Superior temporal gyrus (tissue), 1 donor: ENCODE results near the gene MRPS23.
A peak's percentile ranks its signal among the peaks of the same experiment; 100 is the strongest.

ENCODE experiments used
- DNase-seq: peaks from one replicate; pipeline ENCODE4 v3.0.0-alpha.2; 2016; ENCODE audit errors: extremely low spot score

Gene MRPS23

DNA sequence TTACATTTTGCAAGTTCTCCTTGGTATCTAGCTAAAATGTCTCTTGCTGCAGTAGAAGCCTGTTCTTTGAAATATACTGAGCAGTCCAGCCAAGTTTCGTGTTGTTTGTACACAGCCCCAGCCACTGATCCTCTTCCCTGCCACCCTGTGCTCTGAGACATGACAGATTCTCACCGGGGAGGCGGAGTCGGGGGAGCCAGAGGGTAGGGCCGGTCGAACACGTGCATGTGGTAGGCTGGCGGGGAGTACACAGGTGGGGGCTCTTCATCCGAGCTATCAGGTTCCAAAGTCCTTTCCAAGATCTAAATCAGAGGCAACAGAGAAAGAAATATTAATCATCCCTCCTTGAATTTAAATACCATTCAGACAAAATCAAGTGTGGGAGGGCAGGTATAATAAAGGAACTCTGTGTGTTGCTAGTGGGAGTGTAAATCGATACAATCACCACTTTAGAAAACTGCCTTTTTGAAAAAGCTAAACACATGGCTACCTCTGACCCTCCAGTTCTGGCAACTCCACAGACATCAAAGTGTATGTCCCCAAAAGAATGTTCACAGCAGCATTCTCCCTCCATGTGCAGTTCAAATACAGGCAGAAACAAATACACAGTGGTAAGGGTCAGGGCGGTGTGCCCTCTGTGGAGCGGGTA is 29.7 kb upstream of the MRPS23 start:
- no peak for DNase-seq

GRCh38 chr17:57877803-57878377 is 28.0 kb upstream of the MRPS23 start:
- no peak for DNase-seq

DNA sequence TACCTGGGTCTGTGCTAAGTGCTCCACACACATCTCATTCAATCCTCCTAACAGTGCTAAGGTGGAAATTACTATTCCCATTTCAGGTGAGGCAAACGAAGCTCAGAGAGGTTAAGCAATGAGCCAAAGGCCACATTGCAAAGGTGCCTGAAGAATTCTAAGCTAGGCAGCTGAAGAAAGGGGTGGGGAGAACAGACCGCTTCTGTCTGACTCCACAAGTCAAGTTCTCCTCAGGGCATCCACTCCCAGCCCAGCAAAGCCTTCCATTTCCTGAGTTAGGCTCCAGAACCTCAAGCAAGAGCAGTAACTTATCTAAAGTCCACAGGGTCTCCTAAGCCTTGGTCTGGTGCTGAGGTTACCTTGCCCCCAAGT is 27.0 kb upstream of the MRPS23 start:
- no peak for DNase-seq

- no peak for DNase-seq
Observed at GRCh38 chr17:57876023-57876865, 26.4 kb upstream of the MRPS23 start.

DNA sequence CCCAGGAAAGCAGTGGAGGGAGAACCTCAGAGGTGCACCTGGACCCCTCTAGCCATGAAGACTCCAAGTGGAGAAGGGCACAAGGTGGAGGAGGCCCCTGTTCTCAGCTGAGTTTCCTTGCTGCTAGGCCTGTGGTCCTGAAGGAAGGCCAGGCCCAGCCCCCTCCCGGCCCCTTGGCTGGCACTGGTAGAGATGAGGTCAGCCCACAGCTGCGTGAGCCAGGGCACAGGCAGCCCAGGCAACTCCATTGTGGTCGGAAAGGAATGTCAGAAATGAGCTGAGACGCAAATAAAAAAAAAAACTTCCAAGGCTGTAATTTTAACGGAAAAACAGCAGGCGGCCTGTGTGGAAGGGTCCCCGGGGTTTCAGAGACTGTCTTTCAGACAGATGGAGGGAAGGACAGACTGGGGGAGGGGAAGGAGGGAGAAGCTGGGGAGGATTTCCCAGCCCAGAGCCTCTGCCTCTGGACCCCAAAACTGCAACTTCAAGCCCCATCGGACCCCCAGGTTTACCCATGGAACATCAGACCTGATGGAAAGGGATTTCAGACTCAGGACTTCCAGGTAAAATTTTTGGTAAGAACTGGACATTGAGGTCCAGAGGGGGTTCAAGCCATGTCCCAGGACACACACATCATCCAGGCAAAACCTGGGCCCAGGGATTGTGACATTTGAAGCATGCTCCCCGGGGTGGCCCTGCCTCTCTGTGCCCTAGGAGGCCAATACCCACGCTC is 25.6 kb upstream of the MRPS23 start:
- peak; percentile 81 for DNase-seq

- peak; percentile 79 for DNase-seq
Observed at GRCh38 chr17:57874434-57875289, 24.8 kb upstream of the MRPS23 start.

- no peak for DNase-seq
Observed at GRCh38 chr17:57874058-57874419, 24.2 kb upstream of the MRPS23 start.

GRCh38 chr17:57873261-57874057 is 23.6 kb upstream of the MRPS23 start:
- DNase-seq: no peak

GRCh38 chr17:57872536-57872935 is 22.7 kb upstream of the MRPS23 start:
- DNase-seq: no peak

DNA sequence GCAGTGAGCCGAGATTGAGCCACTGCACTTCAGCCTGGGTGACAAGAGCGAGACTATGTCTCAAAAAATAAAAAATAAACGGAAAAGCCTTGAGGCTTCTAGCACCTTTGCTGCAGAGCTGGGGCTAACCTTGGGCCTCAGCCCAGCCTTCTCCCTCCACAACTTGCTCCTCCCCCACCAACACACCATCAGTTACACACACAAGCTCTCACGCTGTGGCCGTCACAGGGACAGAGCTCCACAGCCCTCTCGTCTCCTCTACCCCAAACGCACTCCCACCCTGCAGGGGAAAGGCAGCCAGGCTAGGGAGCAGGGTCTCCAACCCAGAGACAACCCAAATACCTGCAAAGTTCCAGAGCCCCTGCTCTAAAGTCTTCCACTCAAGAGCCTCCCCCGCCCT is 22.0 kb upstream of the MRPS23 start:
- no peak for DNase-seq

DNA sequence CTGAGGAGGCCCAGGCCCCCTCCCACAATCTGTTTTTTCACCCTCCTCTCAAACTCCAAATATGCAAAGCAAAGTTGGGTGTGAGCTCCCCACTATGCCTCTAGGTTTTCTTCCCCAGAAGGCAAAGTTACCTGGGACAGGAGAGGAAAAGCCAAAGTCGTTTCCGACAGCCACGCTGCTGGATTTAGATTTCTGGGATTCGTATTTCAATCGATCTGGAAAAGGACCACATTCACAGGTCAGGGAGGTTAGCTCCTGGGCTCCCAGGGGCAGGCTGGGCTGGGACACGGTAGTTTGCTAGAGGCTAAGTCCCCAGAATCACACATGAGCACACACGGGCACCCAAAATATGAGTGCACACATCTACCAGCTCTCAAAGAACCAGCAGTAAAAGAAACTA is 21.3 kb upstream of the MRPS23 start:
- DNase-seq: no peak

- no peak for DNase-seq
Observed at GRCh38 chr17:57870283-57870635, 20.4 kb upstream of the MRPS23 start.

DNA sequence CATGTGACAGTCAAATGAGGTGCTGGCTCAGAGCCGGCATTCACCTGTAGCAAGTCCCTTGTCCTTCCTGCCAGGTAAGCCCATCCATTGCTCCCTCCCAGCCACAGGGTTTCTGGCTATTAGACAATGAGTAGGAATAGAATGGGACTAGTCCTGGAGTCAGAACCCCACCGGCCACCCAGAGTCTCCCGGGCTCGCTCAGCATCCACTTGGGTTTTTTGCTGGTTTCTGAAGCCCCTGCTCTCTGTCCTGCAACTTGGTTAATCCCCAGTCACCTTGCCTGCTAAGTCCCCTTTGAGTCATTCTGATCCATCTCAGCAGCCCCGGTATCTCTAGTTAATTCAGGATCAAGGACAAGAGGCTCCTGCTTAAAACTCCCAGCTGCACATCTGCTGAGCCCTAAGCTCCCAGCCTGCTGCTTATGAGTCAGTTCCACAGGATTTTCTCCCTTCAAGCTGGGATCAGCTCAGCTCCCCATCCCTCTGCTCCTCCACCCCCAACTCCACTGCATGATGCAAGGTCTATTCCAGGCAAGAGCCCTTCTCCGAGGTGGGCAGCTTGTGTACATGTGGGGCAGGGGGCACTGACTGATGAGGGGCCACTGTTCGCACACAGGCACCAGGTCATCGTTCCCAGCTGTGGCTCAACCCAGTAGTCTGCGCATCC is 19.9 kb upstream of the MRPS23 start:
- no peak for DNase-seq

GRCh38 chr17:57868910-57869616 is 19.2 kb upstream of the MRPS23 start:
- DNase-seq: no peak

DNA sequence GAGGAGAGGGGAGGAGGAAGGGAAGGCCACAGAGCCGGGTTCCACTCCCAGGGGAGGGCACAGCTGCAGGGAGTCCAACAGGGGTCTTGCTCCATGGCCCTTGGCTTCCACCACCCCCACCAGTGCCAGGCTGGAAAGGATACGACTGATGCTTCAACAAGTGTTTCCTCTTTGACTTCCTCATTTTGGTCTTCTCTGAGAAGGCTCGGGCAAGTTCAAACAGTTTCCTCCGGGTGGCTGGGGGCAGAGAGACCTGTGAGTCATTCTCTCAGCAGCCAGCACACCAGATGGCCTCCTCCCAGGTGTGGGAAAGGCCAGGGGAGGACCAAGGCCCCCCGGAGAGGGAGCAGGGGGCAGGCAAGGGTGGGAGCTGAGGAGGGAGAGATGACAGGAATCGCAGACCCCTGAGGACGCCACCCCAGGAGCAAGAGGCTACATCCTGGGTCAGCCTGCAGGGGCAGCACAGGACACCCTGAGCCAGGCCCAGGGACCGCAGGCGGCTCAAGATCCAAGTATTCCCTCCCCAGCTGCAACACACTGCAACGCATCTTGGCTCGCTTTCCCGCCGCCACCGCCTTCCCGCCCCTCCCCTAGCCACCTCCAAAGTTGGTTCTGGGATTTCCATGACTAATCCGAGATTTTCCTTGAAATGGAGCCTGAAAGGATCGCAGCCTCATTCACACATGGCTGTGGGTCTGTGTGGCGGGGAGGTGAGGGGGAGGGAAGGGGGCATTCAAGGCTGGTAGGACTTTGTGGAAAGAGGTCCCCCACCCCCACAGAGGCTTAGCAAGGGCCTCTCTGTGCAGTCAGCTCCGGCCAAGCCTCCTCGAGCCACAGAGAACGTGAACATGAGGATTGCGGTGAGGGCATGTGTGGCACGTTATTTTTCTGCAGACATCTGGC is 18.4 kb upstream of the MRPS23 start:
- DNase-seq: no peak

DNA sequence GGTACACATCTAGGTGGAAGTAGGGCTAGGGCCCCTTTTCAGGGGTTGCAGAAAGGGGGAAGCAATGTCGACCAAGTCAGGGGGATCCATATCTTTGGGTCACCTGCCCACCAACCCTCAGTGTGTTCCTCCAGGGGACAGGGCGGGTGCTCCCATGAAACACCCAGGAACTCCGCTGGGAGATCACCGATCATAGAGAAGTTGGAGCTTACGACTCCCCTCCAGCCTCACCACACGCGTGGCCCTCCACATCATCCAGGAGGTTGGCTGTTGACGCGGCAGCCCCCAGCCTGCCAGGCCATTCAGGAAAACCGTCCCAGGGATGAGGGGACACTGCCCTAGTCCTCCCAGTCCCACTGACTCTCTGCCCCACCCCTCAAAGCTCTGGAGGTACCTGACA is 17.3 kb upstream of the MRPS23 start:
- no peak for DNase-seq

GRCh38 chr17:57866723-57867122 is 16.9 kb upstream of the MRPS23 start:
- no peak for DNase-seq

DNA sequence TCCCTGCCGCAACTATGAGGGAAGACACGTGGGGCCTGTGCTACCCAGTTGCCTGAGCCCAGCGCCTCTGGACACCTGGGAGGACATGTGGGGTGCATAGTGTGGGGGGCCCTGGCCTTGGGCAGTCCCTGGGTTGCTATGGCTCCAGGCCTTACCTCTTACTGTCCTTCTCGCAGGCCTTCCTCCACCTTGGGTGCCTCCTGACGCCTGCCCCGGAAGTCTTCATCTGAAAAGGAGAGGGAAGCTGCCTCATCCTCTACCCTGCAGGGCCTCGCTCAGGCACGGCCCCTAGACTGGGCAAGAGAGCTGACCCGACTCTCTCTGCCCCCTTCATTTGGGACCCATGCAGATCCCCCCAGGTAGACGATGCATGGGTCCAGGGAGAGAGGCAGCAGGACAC is 16.5 kb upstream of the MRPS23 start:
- no peak for DNase-seq

DNA sequence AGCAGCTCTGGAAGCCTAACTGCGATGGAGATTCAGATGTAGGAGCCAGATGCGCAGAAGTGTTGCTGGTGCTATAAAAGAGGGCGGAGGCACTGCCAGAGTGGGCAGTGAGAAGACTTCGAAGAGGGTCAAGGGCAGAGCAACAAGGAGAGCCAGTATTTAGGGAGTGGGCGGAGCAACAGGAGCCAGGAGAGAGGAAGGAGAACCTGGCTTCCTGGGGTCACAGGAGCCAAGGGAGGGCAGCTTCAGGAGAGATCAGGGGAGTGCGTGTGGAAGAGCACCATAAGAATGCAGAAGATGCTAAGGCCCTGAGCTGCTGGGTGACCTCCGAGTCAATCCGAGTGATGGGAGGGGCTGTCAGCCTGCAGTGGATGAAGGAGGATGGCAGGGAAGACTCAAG is 14.4 kb upstream of the MRPS23 start:
- DNase-seq: no peak
